DMS79 (cell line): ENCODE data around the gene MAGEC3.
"Not testable (repeated sequence)": the region's sequence is repeated elsewhere in the genome, so short reads cannot be mapped to it uniquely, and the experiment has no call there.

Experiments used
- DNase-seq: peaks from one replicate; lab custom pipeline; 2025; lab: John Stamatoyannopoulos, UW

MAGEC3 gene

DNA sequence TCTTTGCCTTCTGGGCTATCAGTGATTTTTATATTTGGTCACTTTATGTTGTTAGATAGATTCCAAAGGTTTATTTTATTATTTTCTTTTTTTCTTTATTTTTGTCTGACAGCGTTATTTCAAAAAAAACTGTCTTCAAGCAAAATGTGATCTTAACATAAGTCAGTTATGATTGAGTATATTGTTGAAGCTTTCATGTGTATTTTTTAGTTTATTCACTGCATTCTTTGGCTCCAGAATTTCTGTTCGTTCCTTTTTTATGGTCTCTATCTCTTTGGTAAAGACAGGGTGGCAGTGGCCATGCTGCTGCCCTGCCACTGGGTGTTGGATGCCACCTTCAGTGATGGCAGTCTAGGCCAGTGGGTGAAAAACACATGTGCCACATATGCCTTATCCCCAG lies at the start of gene MAGEC3:
Gene MAGEC3, plus strand, starts transcription at position 301 of the 400 bp plus-strand sequence. Its CDS starts 0 bp downstream, at position 301.
- no peak for DNase-seq

- DNase-seq: no peak
These were observed 46.3 kb upstream of the MAGEC3 start for GRCh38 chrX:141791856-141792255.

- no peak for DNase-seq
These were observed 26.7 kb upstream of the MAGEC3 start for GRCh38 chrX:141811438-141811837.

- no peak for DNase-seq
These were observed 23.8 kb upstream of the MAGEC3 start for GRCh38 chrX:141814213-141814857.

- no peak for DNase-seq
These were observed 22.2 kb upstream of the MAGEC3 start for GRCh38 chrX:141815904-141816303.

GRCh38 chrX:141832247-141832646 lies 5.9 kb upstream of the MAGEC3 start:
- no peak for DNase-seq

DNA sequence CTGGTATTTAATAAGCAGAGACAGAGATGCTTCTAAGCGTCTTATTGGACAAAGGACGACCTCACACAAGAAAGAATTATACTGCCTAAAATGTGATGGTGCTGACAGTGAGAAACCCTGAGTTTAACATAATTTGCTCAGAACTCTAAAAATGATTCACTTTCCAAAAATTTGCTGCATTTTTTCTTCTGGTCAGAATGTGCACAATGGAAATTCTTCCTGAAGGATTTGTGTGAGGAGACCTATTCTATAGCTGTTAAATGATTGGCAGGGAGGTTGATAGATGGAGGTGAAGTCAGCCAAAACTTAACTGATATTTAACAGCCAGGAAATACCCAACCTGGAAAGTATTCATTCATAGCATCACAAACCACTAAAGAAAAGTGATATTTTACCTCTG lies 1.7 kb downstream of the MAGEC3 start:
- DNase-seq: no peak

GRCh38 chrX:141857479-141857878 lies 19.4 kb downstream of the MAGEC3 start:
- DNase-seq: no peak

DNA sequence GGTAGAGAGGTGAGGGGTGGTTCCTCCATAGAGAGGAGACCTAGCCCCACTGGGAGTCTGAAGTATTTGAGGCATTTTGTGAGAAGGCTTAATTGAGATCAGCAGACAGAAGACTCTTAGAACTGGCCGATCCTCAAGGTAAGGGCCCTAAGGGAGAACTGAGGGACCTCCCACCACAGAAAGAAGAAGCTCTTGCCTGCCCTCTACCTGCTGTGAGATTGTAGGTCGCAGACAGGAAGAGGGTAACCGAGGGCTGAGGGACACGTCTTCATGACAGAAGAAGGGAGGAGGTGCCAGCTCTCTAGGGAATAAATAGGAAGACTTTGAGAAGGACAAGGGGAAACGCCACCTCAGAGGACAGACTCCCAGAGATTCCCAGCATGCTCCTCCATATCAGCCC lies 41.5 kb downstream of the MAGEC3 start:
- DNase-seq: no peak

- not testable (repeated sequence) for DNase-seq
These were observed 50.7 kb downstream of the MAGEC3 start for GRCh38 chrX:141888811-141889210.

DNA sequence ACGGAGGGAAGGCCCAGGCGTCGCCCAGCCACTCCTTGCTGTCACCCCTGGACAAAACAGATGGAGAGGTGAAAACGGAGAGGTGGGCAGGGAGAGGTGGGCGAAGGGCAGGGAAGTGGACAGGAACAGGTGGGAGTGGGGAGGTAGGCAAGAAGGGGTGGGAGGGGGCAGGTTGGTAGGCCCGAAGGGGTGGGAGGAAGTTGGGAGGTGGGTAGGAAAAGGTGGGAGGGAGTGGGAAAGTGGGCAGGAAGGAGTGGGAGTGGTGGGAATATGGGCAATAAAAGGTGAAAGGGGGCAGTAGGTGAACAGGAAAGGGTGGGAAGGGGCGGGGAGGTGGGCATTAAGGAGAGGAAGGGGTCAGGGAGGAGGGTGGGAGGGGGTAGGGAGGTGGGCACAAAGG lies 56.6 kb downstream of the MAGEC3 start:
- no peak for DNase-seq

GRCh38 chrX:141897690-141898089 lies 59.6 kb downstream of the MAGEC3 start:
- DNase-seq: no peak

GRCh38 chrX:141902366-141902765 lies 64.2 kb downstream of the MAGEC3 start:
- DNase-seq: no peak

- no peak for DNase-seq
These were observed 65.5 kb downstream of the MAGEC3 start, which contains the start of gene MAGEC1 for GRCh38 chrX:141903400-141904155. TSS of gene MAGEC1 (plus strand) at chrX:141903894. CDS start at chrX:141905073, 1,179 bp downstream.

DNA sequence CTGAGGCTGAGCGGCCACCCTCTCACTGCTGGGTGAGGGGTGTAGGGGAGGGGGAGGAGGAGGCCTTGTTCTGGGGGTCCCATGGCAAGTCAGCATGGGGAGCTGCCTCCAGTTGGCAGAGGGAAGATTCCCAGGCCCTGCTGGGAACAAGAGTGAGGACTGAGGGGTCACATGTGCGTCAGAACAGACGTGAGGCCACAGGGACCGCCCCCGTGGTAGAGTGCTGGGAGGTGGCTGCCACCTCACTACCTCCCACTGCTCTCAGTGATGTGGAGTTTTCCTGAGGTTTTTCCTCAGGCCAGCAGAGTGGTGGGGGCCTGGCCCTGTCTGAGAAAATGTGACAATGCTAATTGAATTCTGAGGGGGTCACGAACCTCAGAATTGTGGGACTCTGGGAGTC lies 66.1 kb downstream of the MAGEC3 start:
- DNase-seq: no peak

DNA sequence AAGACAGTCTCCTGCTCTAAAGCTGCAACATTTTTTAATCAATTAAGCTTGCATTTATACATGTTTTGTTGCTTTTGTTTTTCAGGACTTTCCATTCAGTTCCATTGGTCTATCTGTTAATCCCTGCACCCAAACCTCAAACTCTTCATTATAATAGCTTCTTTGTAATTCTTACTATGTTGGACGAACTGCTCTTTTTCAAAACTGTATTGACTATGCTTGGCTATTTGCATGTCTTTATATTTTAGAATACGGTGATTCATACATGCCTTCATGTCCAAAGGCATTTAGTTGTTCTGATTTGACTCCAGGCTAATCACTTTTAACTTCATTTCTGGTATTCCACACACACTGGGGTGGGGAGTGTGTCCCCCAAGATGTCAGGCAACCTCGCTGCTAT lies 79.7 kb downstream of the MAGEC3 start:
- DNase-seq: no peak

DNA sequence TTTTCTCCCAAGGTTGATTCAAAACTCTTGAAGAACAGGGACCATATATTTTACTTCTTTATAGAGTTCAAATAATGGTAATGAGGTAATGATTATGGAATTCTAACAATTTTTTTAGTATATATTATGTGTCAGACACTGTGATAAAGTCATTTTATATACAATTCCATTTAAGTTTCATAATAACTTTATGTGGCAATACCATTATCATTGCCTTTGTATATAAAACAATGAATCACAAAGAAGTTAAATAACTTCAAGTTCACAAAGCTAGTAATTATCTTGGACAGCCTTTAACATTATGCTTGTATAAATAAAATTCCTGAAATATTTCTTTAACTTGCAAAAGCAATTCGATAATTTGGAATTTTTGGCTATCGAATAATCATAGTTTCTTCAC lies 86.2 kb downstream of the MAGEC3 start:
- no peak for DNase-seq

DNA sequence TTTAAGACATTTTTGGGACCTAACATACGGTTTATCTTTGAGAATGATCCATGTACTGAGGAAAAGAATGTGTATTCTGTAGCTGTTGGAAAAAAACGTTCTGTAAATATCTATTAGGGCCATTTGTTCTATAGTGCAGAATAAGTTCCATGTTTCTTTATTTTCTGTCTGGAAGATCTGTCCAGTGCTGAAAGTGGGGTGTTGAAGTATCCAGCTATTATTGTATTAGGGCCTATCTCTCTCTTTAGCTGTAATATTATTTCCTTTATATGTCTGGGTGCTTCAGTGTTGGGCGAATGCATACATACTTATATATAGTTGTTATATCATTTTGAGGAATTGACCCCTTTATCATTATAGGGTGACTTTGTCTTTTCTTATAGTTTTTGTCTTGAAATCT lies 90.3 kb downstream of the MAGEC3 start:
- DNase-seq: no peak

DNA sequence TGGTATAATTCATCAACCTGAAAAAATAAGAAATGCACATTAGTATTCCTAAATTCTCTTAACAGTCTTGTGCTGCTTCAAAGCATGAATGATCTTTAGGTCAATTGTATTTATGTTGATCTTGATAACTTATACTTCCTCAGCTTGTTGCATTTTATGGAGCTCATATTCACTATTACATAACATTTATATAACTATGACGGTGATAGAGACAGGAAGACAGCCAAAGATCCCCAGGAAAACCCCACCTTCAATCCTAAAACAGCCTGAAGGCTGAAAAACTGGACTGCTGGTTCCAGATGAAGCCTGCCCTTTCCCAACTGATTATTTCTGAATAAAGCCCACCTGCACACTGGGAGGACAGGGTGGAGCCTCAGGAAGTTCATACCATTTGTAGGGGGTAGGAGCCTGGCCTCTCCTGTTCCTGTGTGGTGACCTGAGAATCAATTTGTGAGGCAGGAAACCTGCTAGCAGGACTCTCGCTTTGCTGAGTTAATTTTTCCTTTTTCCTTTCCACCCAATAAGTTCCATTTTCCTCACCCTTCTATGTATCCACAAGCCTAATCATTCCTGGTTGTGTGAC lies 96.0 kb downstream of the MAGEC3 start:
- no peak for DNase-seq

GRCh38 chrX:141935645-141936044 lies 97.5 kb downstream of the MAGEC3 start:
- no peak for DNase-seq

DNA sequence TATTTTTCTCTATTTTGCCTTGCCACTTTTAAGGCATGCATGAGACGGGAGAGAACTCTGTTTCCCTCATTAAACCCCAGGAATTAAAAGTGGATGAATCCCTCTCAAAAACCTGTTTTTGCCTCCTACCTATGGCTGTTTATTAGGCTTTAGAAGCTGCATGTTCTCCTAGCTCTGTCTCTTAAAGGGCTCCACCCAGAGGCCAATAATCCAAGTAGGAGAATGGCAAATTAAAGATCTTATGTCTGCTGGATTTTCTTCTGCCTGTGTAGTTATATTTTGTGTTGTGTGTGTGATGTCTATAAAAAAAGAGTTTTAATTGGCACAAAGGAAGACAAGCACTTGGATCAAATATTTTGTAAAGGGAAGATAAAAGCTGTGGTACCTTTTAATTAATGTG lies 98.0 kb downstream of the MAGEC3 start:
- no peak for DNase-seq

DNA sequence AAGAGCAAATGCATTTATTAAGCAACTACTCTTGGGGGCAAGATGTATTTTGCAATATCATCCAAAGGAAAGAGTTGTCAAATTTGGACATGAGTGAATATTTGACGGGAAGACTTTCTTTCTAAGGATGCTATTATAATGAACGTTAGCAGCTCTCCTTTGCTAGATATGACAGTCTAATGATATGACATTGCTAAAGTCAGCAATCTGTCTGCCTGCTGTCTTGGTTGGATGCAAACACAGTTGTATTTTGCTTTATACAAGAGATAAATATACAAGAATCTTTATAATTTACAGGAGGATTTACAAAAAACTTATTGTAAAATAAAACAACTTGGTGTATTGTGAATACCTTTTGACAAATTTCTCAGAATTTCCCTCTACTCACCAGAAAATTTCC lies 103.1 kb downstream of the MAGEC3 start:
- DNase-seq: no peak

DNA sequence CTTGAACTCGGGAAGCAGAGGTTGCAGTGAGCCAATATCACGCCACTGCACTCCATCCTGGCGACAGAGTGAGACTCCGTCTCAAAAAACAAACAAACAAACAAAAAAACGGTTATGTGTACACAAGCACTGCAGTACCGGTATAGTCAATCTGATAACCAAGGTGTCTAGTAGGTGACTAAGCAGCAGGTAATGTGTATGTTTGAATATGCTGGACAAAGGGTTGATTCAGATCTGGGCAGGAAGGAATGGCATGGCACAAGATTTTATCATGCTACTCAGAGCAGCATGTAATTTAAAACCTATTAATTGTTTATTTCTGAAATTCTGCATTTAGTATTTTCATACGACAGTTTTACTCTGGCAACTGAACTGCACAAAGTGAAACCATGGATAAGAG lies 107.3 kb downstream of the MAGEC3 start:
- no peak for DNase-seq
